ENCODE data around the gene NCOR1.

NCOR1 gene

GRCh38 chr17:16001226-16001897, 214.0 kb downstream of the NCOR1 start:
- TF ChIP-seq, protein P1, sequence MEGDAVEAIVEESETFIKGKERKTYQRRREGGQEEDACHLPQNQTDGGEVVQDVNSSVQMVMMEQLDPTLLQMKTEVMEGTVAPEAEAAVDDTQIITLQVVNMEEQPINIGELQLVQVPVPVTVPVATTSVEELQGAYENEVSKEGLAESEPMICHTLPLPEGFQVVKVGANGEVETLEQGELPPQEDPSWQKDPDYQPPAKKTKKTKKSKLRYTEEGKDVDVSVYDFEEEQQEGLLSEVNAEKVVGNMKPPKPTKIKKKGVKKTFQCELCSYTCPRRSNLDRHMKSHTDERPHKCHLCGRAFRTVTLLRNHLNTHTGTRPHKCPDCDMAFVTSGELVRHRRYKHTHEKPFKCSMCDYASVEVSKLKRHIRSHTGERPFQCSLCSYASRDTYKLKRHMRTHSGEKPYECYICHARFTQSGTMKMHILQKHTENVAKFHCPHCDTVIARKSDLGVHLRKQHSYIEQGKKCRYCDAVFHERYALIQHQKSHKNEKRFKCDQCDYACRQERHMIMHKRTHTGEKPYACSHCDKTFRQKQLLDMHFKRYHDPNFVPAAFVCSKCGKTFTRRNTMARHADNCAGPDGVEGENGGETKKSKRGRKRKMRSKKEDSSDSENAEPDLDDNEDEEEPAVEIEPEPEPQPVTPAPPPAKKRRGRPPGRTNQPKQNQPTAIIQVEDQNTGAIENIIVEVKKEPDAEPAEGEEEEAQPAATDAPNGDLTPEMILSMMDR (conservative IDR thresholded peaks at IDR 0.05), result no peak
- no peak for TF ChIP-seq ZFX (IDR thresholded peaks at IDR 0.05)
- peak overlapping the region; percentile 91; the same call in 1 of the 2 replicates for H3K27ac ChIP-seq

DNA sequence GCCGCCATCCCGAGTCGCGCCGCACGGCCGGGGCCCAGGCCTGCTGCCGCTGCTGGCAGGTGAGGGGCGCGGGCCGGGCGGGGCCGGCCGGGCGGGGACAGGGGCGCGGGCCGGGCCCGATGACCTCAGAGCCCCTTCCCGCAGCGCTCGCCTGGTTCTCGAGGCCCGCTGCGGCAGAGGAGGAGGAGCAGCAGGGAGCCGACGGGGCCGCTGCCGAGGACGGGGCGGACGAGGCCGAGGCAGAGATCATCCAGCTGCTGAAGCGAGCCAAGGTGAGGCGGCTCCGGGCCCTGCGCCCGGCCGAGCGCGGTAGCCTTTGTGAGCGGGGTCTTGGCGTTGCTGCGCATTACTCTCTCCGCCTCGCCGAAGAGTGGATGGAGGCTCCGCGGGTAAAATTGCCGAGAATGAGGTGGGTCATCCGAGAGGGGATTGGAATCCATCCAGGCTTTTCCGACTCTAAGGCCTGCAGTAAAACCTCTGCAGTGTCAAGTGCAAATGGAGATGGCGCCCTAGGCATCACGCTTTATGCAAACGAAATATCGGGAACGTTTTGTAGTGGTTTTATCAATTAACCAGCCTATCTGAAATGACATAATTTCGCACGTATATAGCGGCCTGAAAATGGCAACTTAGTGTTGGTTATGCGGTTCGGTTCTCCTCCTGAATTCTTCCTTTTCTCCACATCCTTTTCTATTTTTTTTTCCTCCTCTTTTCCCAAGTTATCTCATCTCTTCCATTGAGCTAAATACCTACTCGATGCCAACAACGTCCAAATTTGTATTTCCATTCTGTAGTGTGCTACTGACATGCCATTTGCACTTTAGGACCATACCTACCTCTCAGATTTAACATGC, 215.1 kb downstream of the NCOR1 start:
- H3K27ac ChIP-seq, result peak overlapping the region; percentile 91
- TF ChIP-seq, protein P1 (conservative IDR thresholded peaks at IDR 0.05), result no peak
- TF ChIP-seq ZFX (IDR thresholded peaks at IDR 0.05), result peak; percentile 99

DNA sequence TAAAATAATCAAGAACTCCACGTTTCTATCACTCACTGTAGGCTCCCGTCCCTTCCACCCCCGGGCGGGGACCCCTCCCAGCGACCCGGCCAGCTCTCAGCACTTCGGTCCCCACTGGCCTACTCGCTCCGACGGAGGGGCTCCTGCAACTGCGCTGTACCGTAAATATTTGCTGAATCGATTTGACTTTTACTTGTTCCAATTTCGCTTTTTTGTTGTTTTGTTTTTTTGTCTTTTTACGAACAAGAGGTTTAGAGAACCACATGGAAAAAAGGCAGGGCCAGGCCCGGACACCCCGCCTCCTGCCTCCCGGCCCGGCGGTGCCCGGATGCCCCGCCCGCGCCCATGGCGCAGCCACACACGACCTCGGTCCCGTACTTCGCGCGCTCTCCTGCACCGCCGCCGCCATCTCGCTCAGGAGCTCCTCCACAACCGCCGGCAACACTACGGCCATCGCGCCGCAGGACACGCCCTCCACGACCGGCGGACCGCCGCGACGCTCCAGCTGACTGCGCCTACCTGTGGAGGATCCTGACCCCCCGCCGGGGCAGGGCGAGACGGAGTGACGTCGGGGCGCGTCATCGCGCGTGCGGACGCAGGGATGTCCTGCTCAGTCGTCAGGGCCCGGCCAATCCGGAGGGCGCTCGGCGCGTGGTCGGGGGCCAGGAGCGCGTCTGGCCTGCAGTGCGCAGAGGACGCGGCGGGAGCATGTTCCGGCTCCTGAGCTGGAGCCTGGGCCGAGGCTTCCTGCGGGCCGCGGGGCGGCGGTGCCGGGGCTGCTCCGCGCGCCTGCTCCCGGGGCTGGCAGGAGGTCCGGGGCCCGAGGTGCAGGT, 216.0 kb downstream of the NCOR1 start, which contains the start of the genes TTC19 and ZSWIM7:
TSS of gene TTC19 (plus strand) at position 684 of the 833 bp plus-strand sequence. CDS start at position 709, 25 bp downstream.
TSS of gene ZSWIM7 (minus strand) at position 564 of the 833 bp plus-strand sequence. CDS start at position 454, 110 bp downstream.
- TF ChIP-seq, protein P1 (conservative IDR thresholded peaks at IDR 0.05), result no peak
- TF ChIP-seq ZFX (IDR thresholded peaks at IDR 0.05), result no peak
- peak within 1 kb of the TSS; percentile 91 for H3K27ac ChIP-seq

DNA sequence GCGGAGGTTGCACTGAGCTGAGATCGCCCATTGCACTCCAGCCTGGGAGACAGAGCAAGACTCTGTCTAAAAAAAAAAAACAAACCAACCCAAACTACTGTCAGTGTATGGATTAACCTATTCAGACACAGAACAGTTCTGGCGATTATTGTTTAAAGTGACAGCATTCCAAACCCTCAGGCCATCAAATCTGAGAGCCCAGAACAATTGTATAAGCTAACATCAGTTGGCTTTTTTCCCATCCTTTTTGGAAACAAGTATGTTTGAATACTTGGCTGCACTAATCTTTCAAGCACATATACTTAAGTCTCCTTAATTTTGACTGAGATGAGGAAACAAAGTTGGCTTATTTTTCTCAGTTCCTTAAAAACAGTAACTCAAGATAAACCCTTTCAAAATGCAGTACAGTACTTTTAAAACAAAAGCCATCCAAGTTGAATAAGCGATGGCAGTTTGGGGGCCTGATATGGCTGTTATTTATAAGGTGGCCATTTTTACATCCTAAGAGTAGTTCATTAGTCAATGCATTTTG, 217.2 kb downstream of the NCOR1 start:
- TF ChIP-seq, protein P1 (conservative IDR thresholded peaks at IDR 0.05), result no peak
- no peak for TF ChIP-seq ZFX (IDR thresholded peaks at IDR 0.05)
- H3K27ac ChIP-seq, result no peak overlapping the region

- no peak for TF ChIP-seq ZFX (IDR thresholded peaks at IDR 0.05)
- TF ChIP-seq, protein P1 (conservative IDR thresholded peaks at IDR 0.05), result no peak
- no peak overlapping the region for H3K27ac ChIP-seq
These were observed 219.0 kb downstream of the NCOR1 start for GRCh38 chr17:15996322-15996721.

- H3K27ac ChIP-seq, result no peak overlapping the region
- no peak for TF ChIP-seq ZFX (IDR thresholded peaks at IDR 0.05)
- TF ChIP-seq, protein P1 (conservative IDR thresholded peaks at IDR 0.05), result no peak
These were observed 233.4 kb downstream of the NCOR1 start for GRCh38 chr17:15981646-15982580.

Data from C4-2B (cell line).